Measurements from ENCODE around the gene SIRT7. TPM values are rescaled to one million over a fixed set of nuclear protein-coding genes. Genes with fewer than 3 reads are reported as not detected.

Gene SIRT7, protein sequence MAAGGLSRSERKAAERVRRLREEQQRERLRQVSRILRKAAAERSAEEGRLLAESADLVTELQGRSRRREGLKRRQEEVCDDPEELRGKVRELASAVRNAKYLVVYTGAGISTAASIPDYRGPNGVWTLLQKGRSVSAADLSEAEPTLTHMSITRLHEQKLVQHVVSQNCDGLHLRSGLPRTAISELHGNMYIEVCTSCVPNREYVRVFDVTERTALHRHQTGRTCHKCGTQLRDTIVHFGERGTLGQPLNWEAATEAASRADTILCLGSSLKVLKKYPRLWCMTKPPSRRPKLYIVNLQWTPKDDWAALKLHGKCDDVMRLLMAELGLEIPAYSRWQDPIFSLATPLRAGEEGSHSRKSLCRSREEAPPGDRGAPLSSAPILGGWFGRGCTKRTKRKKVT
- 15.3 TPM for total RNA-seq

DNA sequence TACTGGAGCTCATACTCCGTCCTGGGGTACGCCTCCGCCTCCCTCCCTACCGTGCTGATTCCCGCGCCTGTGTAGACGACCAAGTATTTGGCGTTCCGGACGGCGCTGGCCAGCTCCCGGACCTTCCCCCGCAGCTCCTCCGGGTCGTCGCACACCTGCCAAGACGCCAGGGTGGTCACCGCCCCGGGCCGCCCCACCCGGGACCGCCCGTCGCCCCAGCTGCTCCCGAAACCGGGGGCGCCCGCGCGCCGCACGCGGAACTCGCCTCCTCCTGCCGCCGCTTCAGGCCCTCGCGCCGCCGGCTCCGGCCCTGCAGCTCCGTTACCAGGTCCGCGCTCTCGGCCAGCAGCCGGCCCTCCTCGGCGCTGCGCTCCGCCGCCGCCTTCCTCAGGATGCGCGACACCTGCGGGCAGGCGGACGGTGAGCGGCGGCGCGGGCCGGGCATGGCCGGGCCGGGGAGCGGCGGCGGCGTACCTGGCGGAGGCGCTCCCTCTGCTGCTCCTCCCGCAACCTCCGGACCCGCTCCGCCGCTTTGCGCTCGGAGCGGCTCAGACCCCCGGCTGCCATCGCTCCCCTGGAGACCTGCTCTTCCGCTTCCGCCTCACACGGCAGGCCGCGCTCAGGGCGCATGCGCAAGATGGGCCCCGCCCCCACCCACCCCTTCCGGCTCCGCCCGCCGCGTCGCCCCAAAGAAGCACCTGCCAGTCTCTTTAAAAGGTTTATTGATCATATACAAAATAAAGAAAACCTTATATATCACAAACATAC, at the start of gene SIRT7:
Gene SIRT7, minus strand, starts transcription at position 612 of the 768 bp plus-strand sequence. Its CDS starts 45 bp downstream, at position 567.

DNA sequence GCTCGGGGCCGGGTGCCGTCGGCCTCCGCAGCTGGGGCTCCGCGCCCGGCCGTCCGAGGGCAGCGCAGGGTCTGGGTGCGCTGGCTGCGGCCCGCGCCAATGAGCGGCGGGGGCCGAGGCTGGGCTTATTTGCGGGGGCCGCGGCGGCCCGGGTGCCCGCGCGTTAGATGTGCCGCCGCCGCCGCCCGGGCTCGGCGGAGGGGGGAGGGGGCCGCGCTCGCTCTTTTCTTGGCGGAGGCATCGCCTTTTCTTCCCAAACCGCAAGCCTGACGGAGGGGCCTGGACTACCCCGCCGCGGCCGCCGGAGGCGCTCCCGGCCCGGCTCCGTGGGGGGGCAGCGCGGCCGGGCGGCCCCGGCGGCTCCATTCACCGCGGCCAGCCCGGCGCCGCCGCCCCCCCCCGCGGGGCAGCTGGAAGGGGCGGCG, 43.1 kb upstream of the SIRT7 start, which contains the start of gene NOTUM:
Gene NOTUM, minus strand, starts transcription at position 101 of the 425 bp plus-strand sequence. CDS start 278 bp downstream, outside the sequence.

DNA sequence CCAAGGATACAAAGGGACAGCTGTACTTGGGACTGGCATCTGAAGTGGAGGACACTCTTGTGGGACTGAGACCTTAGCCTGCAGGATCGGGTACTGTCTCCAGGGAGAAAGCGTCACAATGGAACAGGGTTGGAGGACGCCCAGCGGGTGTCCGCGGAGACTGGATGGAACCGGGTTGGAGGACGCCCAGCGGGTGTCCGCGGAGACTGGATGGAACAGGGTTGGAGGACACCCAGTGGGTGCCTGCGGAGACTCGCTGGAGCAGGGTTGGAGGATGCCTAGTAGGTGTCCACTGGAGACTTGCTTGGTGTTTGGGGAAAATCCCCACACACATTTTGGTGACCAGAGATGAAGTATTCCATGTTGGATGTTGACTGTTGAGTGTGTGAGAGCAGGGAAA, 29.2 kb upstream of the SIRT7 start, which contains the start of gene MYADML2:
Gene MYADML2, minus strand, starts transcription at position 45 of the 400 bp plus-strand sequence. CDS start 5,492 bp downstream, outside the sequence.

DNA sequence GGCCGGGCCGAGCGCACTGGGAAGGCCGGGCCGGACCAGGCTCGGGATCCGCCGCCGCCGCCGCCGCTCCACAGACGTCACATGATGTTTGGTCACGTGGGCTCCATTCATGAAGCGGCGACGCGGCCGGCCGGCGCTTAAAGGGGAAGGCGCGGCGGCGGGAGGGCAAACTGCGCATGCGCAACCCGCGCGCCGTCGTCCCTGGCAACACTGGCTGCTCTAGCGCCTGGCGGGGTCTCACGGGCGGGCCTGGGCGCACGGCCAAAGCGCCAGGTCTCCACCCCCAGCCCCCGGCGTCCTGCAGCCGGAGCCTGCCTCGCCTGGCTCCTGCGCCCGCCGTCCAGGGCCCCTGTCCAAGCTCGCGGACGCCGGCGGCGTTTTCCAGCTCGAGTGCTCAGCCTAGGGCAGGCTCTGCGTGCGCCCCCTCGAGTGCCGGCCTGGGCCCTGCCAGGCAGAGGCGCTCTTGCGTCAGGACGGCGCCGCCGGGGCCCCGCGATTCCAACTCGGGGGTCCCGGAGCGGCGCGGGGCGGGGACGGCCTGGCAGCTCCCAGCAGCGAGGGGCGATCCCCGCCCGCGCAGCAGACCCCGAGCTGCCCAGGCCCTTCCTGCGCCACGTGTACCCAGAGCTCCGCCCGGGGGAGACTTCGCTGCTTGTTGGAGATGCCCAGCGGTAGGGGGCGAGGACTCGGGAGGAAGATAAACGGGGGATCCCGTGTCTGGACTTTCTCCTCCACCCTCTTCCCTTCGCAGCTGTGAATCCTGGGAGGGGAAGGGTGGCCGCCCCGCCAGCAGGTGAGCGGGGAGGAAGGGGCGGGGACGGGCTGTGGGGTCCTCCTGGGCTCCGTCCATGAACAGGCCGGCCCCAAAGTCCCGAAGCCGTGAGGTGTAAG, 9.9 kb upstream of the SIRT7 start, which contains the start of gene MAFG:
Gene MAFG, minus strand, starts transcription at position 83 of the 891 bp plus-strand sequence. CDS start 4,550 bp downstream, outside the sequence.

DNA sequence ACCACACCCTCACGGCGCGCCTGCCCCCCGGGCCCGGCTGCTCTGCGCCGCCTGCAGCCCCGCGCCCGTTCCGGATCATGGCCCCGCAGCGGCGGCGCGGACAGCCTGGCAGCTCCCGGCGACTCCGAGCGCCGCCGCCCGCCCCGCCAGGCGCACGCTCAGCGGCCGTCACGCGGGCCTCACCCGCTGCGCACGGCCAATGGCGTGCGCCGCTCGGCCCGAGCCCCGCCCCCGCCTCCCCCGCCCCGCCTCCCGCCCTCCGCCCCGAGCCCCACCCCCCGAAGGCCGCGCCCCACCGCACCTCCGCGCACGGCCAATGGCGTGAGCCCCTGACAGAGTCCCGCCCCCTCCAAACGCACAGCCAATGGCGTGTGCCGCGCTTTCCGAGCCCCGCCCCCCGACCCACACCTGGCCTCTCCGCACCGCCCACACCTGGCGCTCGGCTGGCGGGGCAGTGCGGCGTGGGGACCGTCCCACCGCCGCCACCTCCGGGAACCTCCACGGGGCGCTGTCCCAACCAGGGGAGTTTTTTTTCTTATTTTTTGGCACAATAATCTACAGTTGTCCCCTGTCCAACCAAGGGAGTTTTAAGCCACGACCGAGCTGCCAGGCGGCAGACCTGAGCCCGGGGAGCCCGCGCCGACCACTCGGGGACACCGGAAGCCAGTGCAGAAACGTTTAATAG, 6.6 kb downstream of the SIRT7 start, which contains the start of gene PCYT2:
Gene PCYT2, minus strand, starts transcription at position 123 of the 685 bp plus-strand sequence. Its CDS starts 44 bp downstream, at position 79.

DNA sequence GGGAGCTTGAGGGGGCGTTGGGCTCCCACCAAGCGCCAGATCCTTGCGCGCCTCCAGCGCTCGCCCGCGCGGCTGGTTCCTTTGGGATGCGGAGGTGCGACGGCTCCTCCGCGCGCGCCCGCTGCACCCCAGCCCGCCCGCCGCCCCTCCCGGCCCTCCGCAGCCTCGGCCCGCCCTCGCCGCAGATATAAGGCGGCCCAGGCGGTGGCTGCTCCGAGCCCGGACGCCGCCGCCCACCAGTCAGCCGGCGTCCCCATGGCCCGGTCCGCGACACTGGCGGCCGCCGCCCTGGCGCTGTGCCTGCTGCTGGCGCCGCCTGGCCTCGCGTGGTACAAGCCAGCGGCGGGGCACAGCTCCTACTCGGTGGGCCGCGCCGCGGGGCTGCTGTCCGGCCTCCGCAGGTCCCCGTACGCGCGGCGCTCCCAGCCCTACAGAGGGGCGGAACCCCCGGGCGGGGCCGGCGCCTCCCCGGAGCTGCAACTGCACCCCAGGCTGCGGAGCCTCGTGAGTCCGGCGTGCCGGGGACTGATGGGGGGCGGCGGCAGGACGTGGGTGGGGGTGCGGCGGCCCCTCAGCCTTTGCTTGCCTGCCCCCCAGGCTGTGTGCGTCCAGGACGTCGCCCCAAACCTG, 15.8 kb downstream of the SIRT7 start, which contains the start of gene NPB:
Gene NPB, plus strand, starts transcription at position 216 of the 630 bp plus-strand sequence. Its CDS starts 40 bp downstream, at position 256.

DNA sequence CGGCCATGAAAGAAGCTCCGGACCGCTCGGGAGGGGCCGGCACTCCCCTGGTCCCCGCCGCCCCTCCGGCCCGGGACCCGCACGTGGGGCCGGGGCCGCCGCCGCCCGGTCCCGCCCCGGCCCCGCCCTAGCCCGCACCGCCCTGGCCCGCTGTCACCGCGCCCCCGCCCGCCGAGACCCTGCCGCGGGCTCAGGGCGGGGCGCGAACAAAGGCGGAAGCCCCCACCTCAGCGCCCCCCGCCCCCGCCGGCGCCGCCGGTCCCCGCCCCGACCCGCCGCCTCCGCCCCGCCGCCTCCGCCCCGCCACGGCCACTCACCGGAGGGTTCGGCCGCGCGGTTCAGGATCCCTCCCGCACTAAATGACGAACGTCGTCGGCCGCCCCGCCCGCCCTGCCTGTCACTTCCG, 47.0 kb downstream of the SIRT7 start, which contains the start of gene ARHGDIA:
Gene ARHGDIA, minus strand, starts transcription at position 357 of the 406 bp plus-strand sequence. CDS start 1,407 bp downstream, outside the sequence.

Other genes starting within 250 kb of the SIRT7 start
- 31.9 TPM for gene ARL16, start 234.4 kb downstream of the SIRT7 start, total RNA-seq
- gene HGS, start 234.2 kb downstream of the SIRT7 start, total RNA-seq: 67.9 TPM
- 4.7 TPM for gene MRPL12, start 214.8 kb downstream of the SIRT7 start, total RNA-seq
- gene SLC25A10, start 205.9 kb downstream of the SIRT7 start, total RNA-seq: 6.6 TPM
- gene GCGR, start 114.0 kb downstream of the SIRT7 start, total RNA-seq: not detected
- gene MCRIP1, start 84.9 kb downstream of the SIRT7 start, total RNA-seq: 69.2 TPM
- not detected for gene PPP1R27, start 83.1 kb downstream of the SIRT7 start, total RNA-seq
- gene P4HB, start 57.6 kb downstream of the SIRT7 start, total RNA-seq: 87.0 TPM
- 57.6 TPM for gene ARHGDIA, start 46.8 kb downstream of the SIRT7 start, total RNA-seq
- gene ALYREF, start 26.6 kb downstream of the SIRT7 start, total RNA-seq: 62.3 TPM
- 57.0 TPM for gene ANAPC11, start 26.5 kb downstream of the SIRT7 start, total RNA-seq
- gene NPB, start 15.9 kb downstream of the SIRT7 start, total RNA-seq: 2.5 TPM
- 31.3 TPM for gene PCYT2, start 6.8 kb downstream of the SIRT7 start, total RNA-seq
- gene MAFG, start 9.6 kb upstream of the SIRT7 start, total RNA-seq: 17.8 TPM
- gene PYCR1, start 19.1 kb upstream of the SIRT7 start, total RNA-seq: 18.2 TPM
- not detected for gene MYADML2, start 29.1 kb upstream of the SIRT7 start, total RNA-seq
- 0.63 TPM for gene NOTUM, start 43.0 kb upstream of the SIRT7 start, total RNA-seq
- gene ASPSCR1, start 59.5 kb upstream of the SIRT7 start, total RNA-seq: 22.5 TPM
- 28.5 TPM for gene CENPX, start 104.7 kb upstream of the SIRT7 start, total RNA-seq
- 24.7 TPM for gene LRRC45, start 105.1 kb upstream of the SIRT7 start, total RNA-seq
- 80.4 TPM for gene RAC3, start 113.5 kb upstream of the SIRT7 start, total RNA-seq
- 16.3 TPM for gene DCXR, start 119.5 kb upstream of the SIRT7 start, total RNA-seq
- 27.2 TPM for gene RFNG, start 133.6 kb upstream of the SIRT7 start, total RNA-seq
- 78.9 TPM for gene GPS1, start 133.7 kb upstream of the SIRT7 start, total RNA-seq
- 34.4 TPM for gene DUS1L, start 147.6 kb upstream of the SIRT7 start, total RNA-seq
- 128 TPM for gene FASN, start 180.1 kb upstream of the SIRT7 start, total RNA-seq